Muscle layer of duodenum (tissue), 2 donors: ENCODE data around the gene SCAMP4.

Experiments used
- H3K27ac ChIP-seq: one replicate; pipeline ENCODE4 v1.7.0; 2013; ENCODE audit warnings: mild to moderate bottlenecking, low read length
- H3K27me3 ChIP-seq: one replicate; pipeline ENCODE4 v1.7.0; 2013; ENCODE audit warnings: low read depth, mild to moderate bottlenecking, control low read depth, low read length
- H3K36me3 ChIP-seq, 2 donors: one replicate each; pipeline ENCODE4 v1.7.0; 2013; ENCODE audit warnings: low read length in 2 of 2, control low read depth in 1 of 2, mild to moderate bottlenecking in 1 of 2; ENCODE audit not compliant: insufficient read depth in 2 of 2, control insufficient read depth in 1 of 2
- H3K4me1 ChIP-seq, 2 donors: one replicate each; pipeline ENCODE4 v1.7.0; 2013; ENCODE audit warnings: low read length in 2 of 2, mild to moderate bottlenecking in 2 of 2, control low read depth in 1 of 2, moderate library complexity in 1 of 2; ENCODE audit not compliant: insufficient read depth in 2 of 2, control insufficient read depth in 1 of 2
- H3K4me3 ChIP-seq, 2 donors: one replicate each; pipeline ENCODE4 v1.7.0; 2013; ENCODE audit warnings: low read length in 2 of 2, low read depth in 1 of 2, mild to moderate bottlenecking in 1 of 2
- H3K9me3 ChIP-seq, 2 donors: one replicate each; pipeline ENCODE4 v1.7.0; 2013; ENCODE audit warnings: low read length in 2 of 2, control low read depth in 1 of 2, mild to moderate bottlenecking in 1 of 2; ENCODE audit not compliant: control insufficient read depth in 1 of 2
- donor health status: healthy.

Gene SCAMP4

DNA sequence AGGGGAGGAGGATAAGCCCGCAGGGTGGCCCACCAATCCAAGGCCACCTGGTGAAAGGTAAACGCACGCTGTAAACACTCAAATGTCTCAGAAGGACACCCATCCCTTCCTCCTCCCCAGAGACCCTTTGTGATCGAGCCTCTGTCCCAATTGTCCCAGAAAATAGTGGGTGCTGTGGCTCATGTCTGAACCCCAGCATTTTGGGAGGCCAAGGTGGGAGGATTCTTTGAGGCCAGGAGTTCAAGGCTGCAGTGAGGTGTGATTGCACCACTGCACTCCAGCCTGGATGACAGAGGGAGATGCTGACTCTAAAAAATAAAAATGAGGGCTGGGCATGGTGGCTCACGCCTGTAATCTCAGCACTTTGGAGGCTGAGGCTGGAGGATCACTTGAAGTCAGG is 16.8 kb upstream of the SCAMP4 start:
- Histone ChIP-seq H3K4me1 (peaks cover 10 to 13% of the 10 kb centered on the region in 2 donors), H3K27me3 (no peaks in the 10 kb centered on the region), H3K9me3 (no peaks in the 10 kb centered on the region), H3K36me3 (no peaks in the 10 kb centered on the region), H3K4me3 (no peak overlapping the region), H3K27ac (no peak overlapping the region)

DNA sequence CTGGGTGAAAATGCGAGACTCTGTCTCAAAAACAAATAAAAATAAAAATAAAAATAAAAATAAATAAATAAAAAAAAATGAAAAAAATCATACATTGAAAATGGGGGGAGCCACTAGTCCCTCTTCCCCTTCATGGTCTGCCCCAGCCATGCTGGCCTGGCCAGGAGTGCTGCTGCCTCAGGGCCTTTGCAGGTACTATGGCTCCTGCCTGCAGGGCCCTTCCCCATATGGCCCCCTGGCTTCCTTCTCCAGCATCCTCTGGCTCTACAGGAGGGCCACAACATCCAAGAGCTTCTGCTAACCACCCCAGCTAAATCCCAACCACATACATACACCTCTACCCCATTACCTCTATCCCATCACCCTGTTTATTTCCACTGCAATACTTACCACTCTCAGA is 15.3 kb upstream of the SCAMP4 start:
- H3K27me3 ChIP-seq: no peaks in the 10 kb centered on the region
- no peaks in the 10 kb centered on the region for H3K9me3 ChIP-seq
- no peaks in the 10 kb centered on the region for H3K4me1 ChIP-seq
- no peak overlapping the region for H3K27ac ChIP-seq
- no peak overlapping the region for H3K4me3 ChIP-seq
- no peaks in the 10 kb centered on the region for H3K36me3 ChIP-seq

DNA sequence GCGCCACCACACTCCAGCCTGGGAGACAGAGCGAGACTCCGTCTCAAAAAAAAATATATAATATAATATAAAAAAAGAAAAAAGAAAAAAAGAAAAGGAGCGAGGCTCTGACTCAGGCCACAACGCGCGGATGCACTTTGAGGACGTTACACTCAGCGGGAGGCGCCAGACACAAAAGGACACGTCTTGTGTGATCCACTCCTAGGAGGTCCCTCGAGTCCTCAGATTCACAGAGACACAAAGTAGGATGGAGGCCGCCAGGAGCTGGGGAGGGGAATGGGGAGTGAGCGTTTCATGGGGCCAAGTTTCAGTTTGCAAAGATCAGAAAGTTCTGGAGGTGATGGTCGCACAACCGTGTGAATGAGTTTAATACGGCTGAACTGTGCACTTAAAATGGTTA is 11.4 kb upstream of the SCAMP4 start:
- no peak overlapping the region for H3K27ac ChIP-seq
- H3K36me3 ChIP-seq: no peaks in the 10 kb centered on the region
- peaks cover 0 to 10% of the 10 kb centered on the region in 2 donors for H3K4me1 ChIP-seq
- no peaks in the 10 kb centered on the region for H3K9me3 ChIP-seq
- H3K27me3 ChIP-seq: no peaks in the 10 kb centered on the region
- no peak overlapping the region for H3K4me3 ChIP-seq

DNA sequence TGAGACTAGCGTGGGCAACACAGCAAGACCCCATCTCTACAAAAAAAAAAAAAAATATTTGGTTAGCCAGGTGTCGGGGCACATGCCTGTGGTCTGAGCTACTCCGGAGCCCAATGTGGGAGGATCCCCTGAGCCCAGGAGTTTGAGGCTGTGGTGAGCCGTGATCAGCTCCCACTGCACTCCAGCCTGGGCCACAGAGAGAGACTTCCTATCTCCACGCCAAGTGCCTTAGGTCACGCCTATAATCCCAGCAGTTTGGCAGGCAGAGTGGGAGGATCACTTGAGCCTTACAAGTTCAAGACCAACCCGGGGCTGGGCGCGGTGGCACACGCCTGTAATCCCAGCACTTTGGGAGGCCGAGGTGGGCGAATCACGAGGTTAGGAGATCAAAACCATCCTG is 8.7 kb upstream of the SCAMP4 start:
- no peak overlapping the region for H3K27ac ChIP-seq
- H3K27me3 ChIP-seq: no peaks in the 10 kb centered on the region

DNA sequence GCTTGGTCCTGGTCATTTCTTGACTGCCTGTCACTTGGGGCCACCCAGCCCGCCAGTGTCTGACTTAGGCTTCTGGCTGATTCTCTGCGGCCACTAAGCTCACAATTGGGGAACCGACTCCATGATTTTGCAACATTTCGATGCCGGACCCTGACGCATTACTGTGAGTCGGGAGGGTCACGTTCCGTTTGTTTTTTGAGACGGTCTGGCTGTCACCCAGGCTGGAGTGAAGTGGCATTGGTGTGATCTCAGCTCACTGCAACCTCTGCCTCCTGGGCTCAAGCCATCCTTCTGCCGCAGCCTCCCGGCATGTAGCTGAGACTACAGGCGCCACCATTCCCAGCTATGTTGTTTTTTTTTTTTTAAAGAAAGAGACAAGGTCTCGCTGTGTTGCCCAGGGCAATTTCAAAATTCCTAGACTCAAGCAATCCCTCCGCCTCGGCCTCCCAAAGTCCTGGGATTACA is 3.2 kb upstream of the SCAMP4 start:
- Histone ChIP-seq H3K9me3 (no peaks in the 10 kb centered on the region), H3K36me3 (no peaks in the 10 kb centered on the region), H3K27ac (no peak overlapping the region), H3K27me3 (no peaks in the 10 kb centered on the region), H3K4me1 (peaks cover 0 to 13% of the 10 kb centered on the region in 2 donors), H3K4me3 (no peak overlapping the region)

More for the DNA sequence above, 8.7 kb upstream of the SCAMP4 start:
- Histone ChIP-seq H3K4me3 (no peak overlapping the region), H3K36me3 (no peaks in the 10 kb centered on the region), H3K4me1 (peaks cover 0 to 10% of the 10 kb centered on the region in 2 donors), H3K9me3 (no peaks in the 10 kb centered on the region)

DNA sequence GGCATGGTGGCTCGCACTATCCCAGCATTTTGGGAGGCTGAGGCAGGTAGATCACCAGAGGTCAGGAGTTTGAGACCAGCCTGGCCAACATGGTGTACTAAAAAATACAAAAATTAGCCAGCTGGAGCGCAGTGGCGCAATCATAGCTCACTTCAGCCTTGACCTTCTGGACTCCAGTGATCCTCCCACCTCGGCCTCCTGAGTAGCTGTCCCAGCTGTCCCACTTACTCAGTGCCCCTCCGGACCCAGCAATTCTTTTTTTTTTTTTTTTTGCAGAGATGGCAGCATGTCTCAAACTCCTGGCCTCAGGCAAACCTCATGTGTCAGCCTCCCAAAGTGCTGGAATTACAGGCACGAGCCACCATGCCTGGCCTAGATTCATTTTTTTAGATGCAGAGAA is 2.3 kb upstream of the SCAMP4 start:
- Histone ChIP-seq H3K36me3 (no peaks in the 10 kb centered on the region), H3K27ac (no peak overlapping the region), H3K9me3 (no peaks in the 10 kb centered on the region), H3K4me1 (peaks cover 0 to 10% of the 10 kb centered on the region in 2 donors), H3K27me3 (no peaks in the 10 kb centered on the region), H3K4me3 (no peak overlapping the region)

DNA sequence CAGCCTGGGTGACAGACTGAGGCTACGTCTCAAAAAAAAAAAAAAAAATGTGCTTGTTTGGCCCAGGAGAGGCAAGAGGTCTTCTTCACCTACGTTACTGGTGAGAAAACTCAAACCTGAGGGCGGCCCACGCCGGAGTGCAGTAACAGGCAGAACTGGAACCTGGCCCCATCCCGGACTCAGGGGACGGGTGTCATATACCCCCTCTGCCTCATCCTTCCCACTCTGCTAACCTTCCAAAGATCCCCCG is 414 bp upstream of the SCAMP4 start:
- Histone ChIP-seq H3K4me3 (no peak overlapping the region), H3K9me3 (no peaks in the 10 kb centered on the region), H3K27ac (peak overlapping the region; percentile 14), H3K27me3 (no peaks in the 10 kb centered on the region), H3K4me1 (peaks cover 0 to 14% of the 10 kb centered on the region in 2 donors), H3K36me3 (peaks cover 0 to 4% of the 10 kb centered on the region in 2 donors)

DNA sequence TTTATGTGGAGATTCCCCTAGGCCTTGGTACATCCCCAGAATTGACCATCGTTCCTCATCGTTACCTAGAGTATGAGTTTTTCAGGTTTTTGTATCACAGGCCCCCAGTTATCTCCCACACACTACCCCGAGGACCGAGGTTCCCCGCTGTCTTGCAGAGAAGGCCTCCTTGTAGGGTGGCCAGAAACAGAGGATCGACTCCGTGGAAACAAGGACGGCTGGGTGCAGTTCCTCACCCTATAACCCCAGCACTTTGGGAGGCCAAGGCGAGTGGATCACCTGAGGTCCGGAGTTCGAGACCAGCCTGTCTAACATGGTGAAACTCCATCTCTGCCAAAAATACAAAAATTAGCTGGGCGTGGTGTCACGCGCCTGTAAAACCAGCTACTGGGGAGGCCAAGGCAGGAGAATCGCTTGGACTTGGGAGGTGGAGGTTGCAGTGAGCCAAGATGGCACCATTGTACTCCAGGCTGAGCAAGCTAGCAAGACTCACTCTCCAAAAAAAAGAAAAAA is 720 bp downstream of the SCAMP4 start:
- Histone ChIP-seq H3K27ac (peak overlapping the region; percentile 62), H3K36me3 (peaks cover 0 to 4% of the 10 kb centered on the region in 2 donors), H3K4me1 (peaks cover 0 to 14% of the 10 kb centered on the region in 2 donors)

DNA sequence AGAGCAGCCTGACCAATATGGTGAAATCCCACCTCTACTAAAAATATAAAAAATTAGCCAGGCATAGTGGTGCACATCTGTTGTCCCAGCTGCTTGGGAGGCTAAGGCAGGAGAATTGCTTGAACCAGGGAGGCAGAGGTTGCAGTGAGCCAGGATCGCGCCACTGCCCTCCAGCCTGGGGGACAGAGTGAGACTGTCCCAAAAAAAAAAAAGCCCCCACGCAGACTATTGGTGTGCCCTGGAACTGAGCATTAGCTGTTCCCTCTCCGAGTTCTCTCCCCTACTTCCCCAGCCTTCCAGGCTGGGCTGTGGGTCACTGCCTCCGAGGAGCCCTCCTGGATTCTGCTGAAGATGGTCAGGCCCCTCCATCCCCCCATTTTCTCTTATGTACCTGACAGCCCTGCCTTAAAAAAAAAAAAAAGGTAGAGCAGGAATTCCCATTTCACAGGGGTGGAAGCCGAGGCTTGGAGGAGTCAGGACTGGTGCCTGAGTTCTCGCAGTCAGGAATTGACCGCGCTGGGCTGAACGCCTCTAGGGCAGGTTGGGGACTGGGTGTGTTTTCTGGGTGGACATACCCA is 1.9 kb downstream of the SCAMP4 start:
- H3K4me3 ChIP-seq: no peak overlapping the region
- H3K9me3 ChIP-seq: no peaks in the 10 kb centered on the region
- peaks cover 0 to 14% of the 10 kb centered on the region in 2 donors for H3K4me1 ChIP-seq
- H3K36me3 ChIP-seq: peaks cover 0 to 5% of the 10 kb centered on the region in 2 donors
- H3K27me3 ChIP-seq: no peaks in the 10 kb centered on the region
- peak overlapping the region; percentile 39 for H3K27ac ChIP-seq

More for the DNA sequence above, 720 bp downstream of the SCAMP4 start:
- peak overlapping the region; percentile 56 to 71 for H3K4me3 ChIP-seq
- H3K9me3 ChIP-seq: no peaks in the 10 kb centered on the region
- no peaks in the 10 kb centered on the region for H3K27me3 ChIP-seq

DNA sequence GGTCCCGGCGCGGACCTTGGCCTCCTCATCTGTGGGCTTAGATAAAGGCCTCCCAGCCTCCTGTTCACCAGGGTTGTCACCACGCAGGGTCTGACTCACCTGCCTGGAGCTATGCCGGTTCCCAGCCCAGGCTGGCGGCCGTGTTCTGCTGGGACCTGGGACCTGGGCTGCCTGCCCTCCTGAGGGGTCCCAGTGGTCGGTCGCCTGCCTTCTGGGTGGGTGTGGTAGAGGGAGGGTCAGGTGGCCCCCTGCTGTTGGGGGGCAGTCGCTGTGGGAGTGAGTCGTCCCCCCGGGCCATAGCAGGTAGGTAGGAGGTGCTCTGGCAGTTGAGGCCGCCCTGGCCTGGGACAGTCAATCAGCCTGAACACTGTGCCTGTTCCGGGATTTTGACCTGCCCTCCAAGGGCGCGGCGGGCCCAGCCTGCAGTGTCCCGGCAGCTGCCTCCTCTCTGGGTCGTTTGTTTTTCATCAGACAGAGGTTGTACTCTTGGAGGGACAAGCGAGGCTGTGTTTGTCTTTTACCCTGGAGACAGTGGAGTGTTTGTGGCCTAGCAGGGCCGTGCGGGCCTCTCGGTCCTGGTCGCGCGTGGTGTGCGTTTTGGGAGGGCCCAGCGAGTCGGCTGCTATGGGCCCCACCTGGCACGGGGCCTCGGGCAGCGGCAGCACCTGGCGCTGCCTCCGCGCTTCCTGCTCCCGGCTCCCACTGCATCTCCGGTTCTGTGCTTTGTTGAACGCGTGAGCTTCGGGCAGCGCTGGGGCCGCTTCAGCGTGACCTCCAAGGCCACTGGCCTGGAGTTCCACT is 2.6 kb downstream of the SCAMP4 start:
- Histone ChIP-seq H3K27me3 (no peaks in the 10 kb centered on the region), H3K36me3 (peaks cover 0 to 12% of the 10 kb centered on the region in 2 donors), H3K27ac (peak overlapping the region; percentile 39), H3K4me3 (peak overlapping the region in 1 of 2 donors; percentile 30), H3K4me1 (peaks cover 0 to 14% of the 10 kb centered on the region in 2 donors), H3K9me3 (no peaks in the 10 kb centered on the region)

DNA sequence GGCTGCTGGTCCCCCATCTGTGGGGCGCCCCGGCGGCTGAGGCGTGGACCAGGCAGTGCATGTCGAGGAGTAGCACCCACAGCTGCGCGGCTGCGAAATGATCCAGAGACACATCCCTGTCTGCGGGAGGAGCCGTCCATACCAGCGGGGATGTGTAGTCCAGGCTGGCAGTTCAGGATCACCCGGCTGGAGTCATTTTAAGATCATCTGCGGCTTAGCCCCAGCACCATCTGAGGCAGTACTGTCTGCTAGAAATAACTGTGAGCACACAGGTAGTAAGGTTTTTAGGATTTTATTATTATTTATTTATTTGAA is 3.1 kb downstream of the SCAMP4 start:
- Histone ChIP-seq H3K9me3 (no peaks in the 10 kb centered on the region), H3K4me1 (peaks cover 0 to 14% of the 10 kb centered on the region in 2 donors), H3K27me3 (no peaks in the 10 kb centered on the region), H3K36me3 (peaks cover 3 to 17% of the 10 kb centered on the region in 2 donors), H3K4me3 (peak overlapping the region in 1 of 2 donors; percentile 30), H3K27ac (no peak overlapping the region)
